Stimulated activated CD4-positive, alpha-beta T cell treated with anti-CD3 and anti-CD28 coated beads, TNF-alpha, amount 100 ng/mL, for 48 hours (primary cell): Measurements from ENCODE around the gene RANGAP1.

ENCODE experiments used
- DNase-seq, 3 donors: peaks; one replicate each; pipeline ENCODE4 v3.0.0-alpha.2; 2020; ENCODE audit warnings: low read depth in 3 of 3

Gene RANGAP1

DNA sequence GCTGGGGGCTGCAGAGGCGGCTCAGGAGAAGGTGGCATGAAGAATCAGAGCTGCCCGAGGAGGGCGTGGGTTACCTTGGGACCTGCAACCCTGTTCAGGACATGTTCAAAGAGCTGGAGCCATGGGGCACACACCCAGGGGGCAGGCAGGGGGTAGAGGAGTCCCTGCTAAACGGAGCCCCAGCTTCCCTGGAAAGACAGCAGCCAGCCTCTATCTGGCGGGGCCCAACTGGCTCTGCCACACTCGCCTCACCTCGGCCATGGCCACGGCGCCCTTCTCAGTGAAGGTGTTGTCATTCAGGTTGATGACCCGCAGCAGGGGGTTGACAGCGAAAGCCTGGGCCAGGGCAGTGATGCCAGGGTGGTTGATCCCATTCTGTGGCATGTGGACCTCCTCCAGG is 28.3 kb downstream of the RANGAP1 start:
- DNase-seq = no peak

DNA sequence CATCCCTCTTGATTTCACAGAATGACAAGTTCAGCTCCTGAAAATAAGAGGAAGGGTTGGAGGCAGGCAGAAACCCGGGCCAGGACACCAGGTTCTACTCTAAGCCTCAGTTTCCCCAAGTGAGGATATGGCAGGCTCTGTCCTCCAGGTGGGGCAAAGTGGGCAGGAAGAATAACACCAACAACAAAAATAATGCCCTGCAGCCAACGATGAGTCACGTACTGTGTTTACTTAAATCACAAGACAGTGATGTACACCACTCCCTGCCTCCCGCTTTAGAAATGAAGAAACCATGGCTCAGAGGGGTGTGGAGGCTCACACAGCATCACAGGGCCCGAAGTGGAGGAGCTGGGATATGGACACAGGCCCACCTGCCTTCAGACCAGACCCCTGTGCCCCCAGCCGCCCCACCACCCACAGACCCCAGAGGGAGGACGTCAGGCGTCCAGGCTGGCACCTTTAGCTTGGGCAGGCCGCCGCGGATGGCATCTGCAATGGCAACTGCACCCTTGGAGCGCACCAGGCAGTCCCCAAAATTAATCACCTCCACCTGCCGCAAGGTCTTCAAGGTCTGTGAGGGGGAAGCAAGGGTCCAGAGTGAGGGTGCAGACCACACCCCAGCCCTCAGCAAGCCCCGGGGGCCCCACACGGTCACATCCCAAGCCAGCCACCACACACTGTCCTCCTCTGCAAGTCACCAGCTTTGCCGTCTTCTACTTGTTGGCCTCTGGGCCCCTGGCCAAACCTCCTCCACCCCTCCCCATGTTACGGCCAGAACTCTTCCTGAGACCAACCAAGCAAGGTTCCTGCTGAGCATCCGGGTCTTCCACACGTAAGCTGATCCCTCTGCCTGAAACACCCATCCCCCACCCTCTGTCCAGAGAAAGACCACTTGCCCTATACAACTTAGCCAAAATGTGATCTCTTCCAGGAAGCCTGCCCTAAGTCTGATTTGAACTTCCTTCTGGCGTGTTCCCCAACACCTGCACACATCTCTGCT is 29.4 kb downstream of the RANGAP1 start:
- no peak for DNase-seq

- DNase-seq = no peak
Observed at GRCh38 chr22:41254230-41254629, 31.8 kb downstream of the RANGAP1 start.

GRCh38 chr22:41252365-41252764 is 33.6 kb downstream of the RANGAP1 start:
- no peak for DNase-seq

DNA sequence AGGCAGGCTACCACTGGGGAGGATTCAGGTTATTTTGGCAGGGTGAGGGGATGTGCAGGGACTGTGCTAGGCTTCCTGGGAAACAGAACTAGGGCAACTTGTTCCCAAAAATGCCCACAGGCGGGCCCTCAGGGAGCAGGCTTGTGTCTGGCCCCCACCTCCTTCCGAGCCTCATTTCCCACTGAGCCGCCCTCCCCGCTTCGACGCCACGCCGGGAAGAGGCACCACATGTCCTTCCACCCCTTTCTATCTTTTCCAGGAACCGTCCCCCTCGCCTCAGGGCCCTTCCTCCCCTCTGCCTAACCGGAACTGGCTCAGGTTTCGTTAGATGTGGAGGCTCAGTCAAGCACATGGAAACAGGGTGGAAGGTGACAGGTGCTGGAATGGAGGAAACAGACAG is 35.9 kb downstream of the RANGAP1 start:
- DNase-seq = no peak

DNA sequence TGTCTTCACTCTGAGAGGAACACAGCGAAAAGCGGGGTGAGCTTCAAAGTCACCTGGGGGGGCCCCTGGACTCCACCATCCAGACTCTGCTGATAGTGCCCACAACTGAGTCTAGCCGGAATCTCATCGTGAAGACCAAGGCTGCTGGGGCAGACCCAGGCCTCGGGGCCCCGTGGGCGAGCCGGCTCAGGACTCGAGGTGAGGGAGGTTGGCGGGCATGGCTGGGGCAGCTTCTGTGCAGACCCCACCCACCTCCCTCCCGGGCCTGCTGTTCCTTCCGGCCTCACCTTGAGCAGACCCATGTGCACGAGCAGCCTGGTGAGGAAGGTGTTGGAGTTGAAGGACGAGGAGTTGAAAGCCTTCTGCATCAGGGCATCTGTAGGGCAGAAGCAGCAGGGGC is 36.5 kb downstream of the RANGAP1 start:
- DNase-seq = no peak

GRCh38 chr22:41248758-41249157 is 37.2 kb downstream of the RANGAP1 start:
- no peak for DNase-seq

- DNase-seq = no peak
Observed at GRCh38 chr22:41248314-41248713, 37.7 kb downstream of the RANGAP1 start.

GRCh38 chr22:41247703-41248102 is 38.3 kb downstream of the RANGAP1 start:
- DNase-seq = no peak

- DNase-seq = no peak
Observed at GRCh38 chr22:41245917-41246499, 40.0 kb downstream of the RANGAP1 start.

GRCh38 chr22:41243361-41243760 is 42.6 kb downstream of the RANGAP1 start:
- DNase-seq = no peak

- no peak for DNase-seq
Observed at GRCh38 chr22:41242396-41243117, 43.4 kb downstream of the RANGAP1 start.

DNA sequence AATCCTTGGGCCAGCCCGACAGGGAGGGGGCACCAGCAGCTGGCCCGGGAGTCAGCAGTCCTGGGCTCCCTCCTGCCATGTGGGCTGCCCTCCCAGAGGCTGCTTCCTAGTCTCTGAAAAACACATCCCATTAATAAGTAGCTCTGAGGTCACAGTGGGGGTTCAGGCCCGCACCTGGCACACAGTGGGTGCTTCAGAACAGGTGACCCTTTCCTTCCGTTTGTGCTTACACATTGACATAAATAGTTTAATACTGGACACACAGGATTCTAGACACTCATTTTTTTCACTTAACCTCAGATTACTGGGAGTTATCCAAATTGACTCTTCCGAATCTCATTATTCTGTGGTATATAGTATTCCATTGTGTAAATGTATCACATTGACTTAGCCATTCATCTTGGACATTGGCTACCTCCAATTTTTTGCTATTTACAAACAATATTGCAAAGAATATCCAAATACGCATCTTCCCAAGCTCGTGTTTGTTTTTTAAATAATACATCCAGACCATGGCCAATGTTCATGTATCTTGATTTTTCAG is 44.8 kb downstream of the RANGAP1 start:
- no peak for DNase-seq

- DNase-seq = no peak
Observed at GRCh38 chr22:41240377-41241132, 45.4 kb downstream of the RANGAP1 start, which contains the start of gene CHADL. CHADL (minus strand) TSS chr22:41240931; CDS start chr22:41240881, 50 bp downstream.

GRCh38 chr22:41239443-41240128 is 46.4 kb downstream of the RANGAP1 start:
- no peak for DNase-seq

DNA sequence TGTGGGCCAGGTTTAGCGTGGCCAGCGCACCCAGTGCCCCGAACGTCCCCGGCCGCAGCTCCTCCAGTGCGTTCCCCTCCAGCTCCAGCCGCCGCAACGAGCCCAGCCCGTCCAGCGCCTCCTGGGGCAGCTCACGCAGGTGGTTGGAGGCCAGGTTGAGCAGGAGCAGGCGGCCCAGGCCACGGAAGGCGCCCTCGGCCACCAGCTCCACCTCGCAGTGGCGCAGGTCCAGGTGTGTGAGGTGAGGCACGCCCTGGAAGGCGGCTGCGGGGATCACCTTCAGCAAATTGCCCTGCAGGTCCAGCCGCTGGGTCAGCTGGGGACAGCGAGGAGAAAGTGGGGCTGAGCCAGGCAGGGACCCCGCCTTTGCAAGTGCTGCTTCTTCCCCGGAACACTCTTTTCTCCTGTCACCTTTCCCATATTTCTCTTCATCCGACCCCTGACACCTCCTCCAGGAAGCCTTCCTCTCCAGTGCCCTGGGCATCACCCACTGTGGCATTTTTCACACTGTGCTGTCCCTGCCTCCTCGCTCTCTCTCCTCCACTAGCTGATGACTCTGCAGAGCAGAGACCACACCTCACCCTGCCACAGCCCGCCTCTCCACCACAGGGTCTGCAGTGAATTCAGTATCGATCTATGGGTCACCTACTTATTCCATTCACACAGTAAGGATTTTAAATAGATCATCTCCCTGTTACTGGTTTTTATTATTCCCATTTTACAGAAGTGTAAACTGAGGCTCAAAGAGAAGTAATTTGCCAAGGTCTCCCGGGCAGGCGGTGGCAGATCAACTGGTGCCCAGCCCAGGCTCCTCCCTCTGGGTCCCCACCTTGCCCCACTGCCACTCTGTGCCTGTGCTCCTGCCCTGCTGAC is 47.2 kb downstream of the RANGAP1 start:
- no peak for DNase-seq

DNA sequence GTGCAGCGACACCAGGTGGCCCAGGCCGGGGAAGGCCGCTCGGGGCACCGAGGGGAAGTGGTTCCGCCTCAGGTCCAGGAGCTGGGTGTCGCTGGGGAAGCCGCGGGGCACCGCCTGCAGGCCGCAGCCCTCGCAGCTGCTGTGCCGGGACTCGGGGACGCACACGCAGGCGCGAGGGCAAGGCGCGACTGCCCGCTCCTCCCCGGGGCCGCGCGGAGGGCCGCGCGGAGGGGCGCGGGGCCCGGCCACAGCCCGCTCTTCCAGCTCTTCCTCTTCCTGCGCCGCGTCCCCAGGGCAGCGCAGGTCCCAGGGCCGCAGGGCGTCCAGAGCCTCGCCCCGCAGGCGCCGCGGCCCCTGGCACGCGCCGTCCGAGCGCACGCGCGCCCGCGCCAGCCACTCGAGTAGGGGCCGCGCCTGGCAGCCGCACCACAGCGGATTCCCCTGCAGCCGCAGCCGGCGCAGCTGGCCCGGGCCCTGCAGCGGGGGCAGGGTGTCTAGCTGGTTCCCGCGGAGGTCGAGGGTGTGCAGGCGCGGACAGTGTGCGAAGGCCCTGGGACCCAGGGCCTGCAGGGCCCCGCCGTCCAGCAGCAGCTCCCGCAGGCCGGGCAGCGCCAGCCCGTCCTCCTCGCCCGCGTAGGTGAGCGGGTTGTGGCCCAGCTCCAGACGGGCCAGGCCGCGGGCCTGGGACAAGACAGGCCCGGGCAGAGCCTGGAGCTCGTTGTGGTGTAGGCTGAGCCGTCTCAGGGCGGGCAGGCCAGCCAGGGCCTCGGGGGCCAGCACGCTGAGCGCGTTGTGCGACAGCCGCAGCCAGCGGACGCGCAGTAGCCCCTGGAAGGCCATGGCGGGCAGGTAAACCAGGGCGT is 48.0 kb downstream of the RANGAP1 start:
- DNase-seq = peak; percentile 69 to 74 (median 70)

DNA sequence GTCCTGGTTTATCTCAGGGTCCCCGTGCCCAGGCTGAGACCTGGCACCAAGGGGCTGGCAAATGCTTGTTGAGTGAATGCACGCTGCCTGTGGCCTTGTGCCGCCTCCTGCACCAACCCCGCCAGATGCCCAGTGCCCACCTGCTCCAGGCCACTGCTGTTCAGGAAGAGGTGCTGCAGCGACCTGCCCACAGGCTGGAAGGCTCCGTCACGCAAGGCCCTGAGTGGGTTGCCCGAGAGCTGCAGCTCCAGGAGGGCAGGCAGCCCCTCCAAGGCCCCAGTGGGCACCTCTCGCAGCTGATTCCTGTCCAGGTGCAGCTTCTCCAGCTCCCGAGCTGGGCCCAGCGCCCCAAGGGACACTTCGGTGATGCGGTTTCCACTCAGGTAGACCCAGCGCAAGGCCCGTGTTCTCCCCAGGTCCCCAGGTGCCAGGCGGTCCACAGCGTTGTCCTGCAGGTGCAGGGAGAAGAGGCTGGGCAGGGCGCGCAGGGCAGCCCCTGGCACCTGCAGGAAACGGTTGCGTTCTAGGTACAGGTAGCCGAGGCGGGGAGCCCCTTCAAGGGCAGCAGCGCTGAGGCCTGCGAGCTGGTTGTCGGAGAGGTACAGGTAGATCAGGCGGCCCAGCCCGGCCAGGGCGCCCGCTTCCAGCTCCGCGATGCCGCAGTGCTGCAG is 48.8 kb downstream of the RANGAP1 start:
- no peak for DNase-seq
